ENCODE measurements around the gene RPN2. TPM values are rescaled to one million over a fixed set of nuclear protein-coding genes. Genes with fewer than 3 reads are reported as not detected.

RPN2 gene
- polyA plus RNA-seq, 1 donor (not counting 4 experiments of a cell fraction or from before 2014, with no cell fraction given) = 220 TPM

GRCh38 chr20:37218976-37219375, 39.8 kb downstream of the RPN2 start:
- Histone ChIP-seq H3K9me1 (ENCODE audit: control insufficient read depth, extremely low read depth, insufficient read depth, low read length) (no peaks in the 10 kb centered on the region), H3K27ac (ENCODE audit: control insufficient read depth, insufficient read depth, low read length) (no peak overlapping the region), H3K36me3 (ENCODE audit: control insufficient read depth in 2 of 2, extremely low read depth in 1 of 2, insufficient read depth in 2 of 2, low read length in 2 of 2) (peaks cover 8 to 21% of the 10 kb centered on the region in 2 experiments), H3K9ac (ENCODE audit: control insufficient read depth, extremely low read depth, insufficient read depth, low read length) (no peak overlapping the region), H3K4me1 (ENCODE audit: control insufficient read depth, extremely low read depth, insufficient read depth, low read length) (no peaks in the 10 kb centered on the region), H3K27me3 (ENCODE audit: control insufficient read depth, extremely low read depth, insufficient read depth, low read length) (no peaks in the 10 kb centered on the region), H2AFZ (ENCODE audit: control insufficient read depth, low read length) (no peak overlapping the region), H3K4me2 (ENCODE audit: control insufficient read depth, extremely low read depth, insufficient read depth, low read depth, low read length) (no peak overlapping the region), H4K20me1 (ENCODE audit: control insufficient read depth, extremely low read depth, insufficient read depth, low read length) (no peaks in the 10 kb centered on the region), H3K9me3 (ENCODE audit: control insufficient read depth, low read depth, low read length) (no peaks in the 10 kb centered on the region), H3K79me2 (ENCODE audit: control insufficient read depth, insufficient read depth, low read length) (peaks cover 3% of the 10 kb centered on the region), H3K4me3 (ENCODE audit: control insufficient read depth in 2 of 3, extremely low read depth in 1 of 3, insufficient read depth in 2 of 3, low read depth in 1 of 3, low read length in 3 of 3) (no peak overlapping the region)
- dilution Hi-C loops (cut with MboI; ENCODE audit: extremely low pct_ligation_motif_present, low sequenced_read_pairs) = no loop called here
- DNase-seq (ENCODE audit: low read depth, low spot score) (no peak), FAIRE-seq (no peak)
- TF ChIP-seq EZH2 (IDR thresholded peaks at IDR 0.05; ENCODE audit: low read length) = no peak
- no peak for TF ChIP-seq CTCF (optimal IDR thresholded peaks at IDR 0.05 in 1 of 3, IDR thresholded peaks at IDR 0.05 in 1 of 3, conservative IDR thresholded peaks at IDR 0.05 in 1 of 3; ENCODE audit: extremely low read depth in 1 of 3, insufficient read depth in 2 of 3, low read length in 3 of 3)

- H3K4me2 ChIP-seq (ENCODE audit: control insufficient read depth, extremely low read depth, insufficient read depth, low read depth, low read length) = no peak overlapping the region
- no peak overlapping the region for H3K4me3 ChIP-seq (ENCODE audit: control insufficient read depth in 2 of 3, extremely low read depth in 1 of 3, insufficient read depth in 2 of 3, low read depth in 1 of 3, low read length in 3 of 3)
- no peaks in the 10 kb centered on the region for H3K9me3 ChIP-seq (ENCODE audit: control insufficient read depth, low read depth, low read length)
- H3K27me3 ChIP-seq (ENCODE audit: control insufficient read depth, extremely low read depth, insufficient read depth, low read length) = no peaks in the 10 kb centered on the region
- no peaks in the 10 kb centered on the region for H3K4me1 ChIP-seq (ENCODE audit: control insufficient read depth, extremely low read depth, insufficient read depth, low read length)
- H4K20me1 ChIP-seq (ENCODE audit: control insufficient read depth, extremely low read depth, insufficient read depth, low read length) = no peaks in the 10 kb centered on the region
- peaks cover 3% of the 10 kb centered on the region for H3K79me2 ChIP-seq (ENCODE audit: control insufficient read depth, insufficient read depth, low read length)
- H2AFZ ChIP-seq (ENCODE audit: control insufficient read depth, low read length) = no peak overlapping the region
- peaks cover 13 to 29% of the 10 kb centered on the region in 2 experiments for H3K36me3 ChIP-seq (ENCODE audit: control insufficient read depth in 2 of 2, extremely low read depth in 1 of 2, insufficient read depth in 2 of 2, low read length in 2 of 2)
- TF ChIP-seq EZH2 (IDR thresholded peaks at IDR 0.05; ENCODE audit: low read length) = no peak
- TF ChIP-seq CTCF (optimal IDR thresholded peaks at IDR 0.05 in 1 of 3, IDR thresholded peaks at IDR 0.05 in 1 of 3, conservative IDR thresholded peaks at IDR 0.05 in 1 of 3; ENCODE audit: extremely low read depth in 1 of 3, insufficient read depth in 2 of 3, low read length in 3 of 3) = no peak
- FAIRE-seq (no peak), DNase-seq (ENCODE audit: low read depth, low spot score) (no peak)
- dilution Hi-C loops (cut with MboI; ENCODE audit: extremely low pct_ligation_motif_present, low sequenced_read_pairs) = no loop called here
- H3K27ac ChIP-seq (ENCODE audit: control insufficient read depth, insufficient read depth, low read length) = no peak overlapping the region
- H3K9me1 ChIP-seq (ENCODE audit: control insufficient read depth, extremely low read depth, insufficient read depth, low read length) = no peaks in the 10 kb centered on the region
- H3K9ac ChIP-seq (ENCODE audit: control insufficient read depth, extremely low read depth, insufficient read depth, low read length) = no peak overlapping the region
Measured at GRCh38 chr20:37219751-37220668, 40.9 kb downstream of the RPN2 start.

All from keratinocyte (primary cell).